T-helper 22 cell (primary cell): ENCODE measurements around the gene SLC37A4.
"Not testable (repeated sequence)": the region's sequence is repeated elsewhere in the genome, so short reads cannot be mapped to it uniquely, and the experiment has no call there.

Source experiments
- DNase-seq: peaks from one replicate; pipeline ENCODE4 v3.0.0-alpha.2; 2020; ENCODE audit warnings: low read depth

SLC37A4 gene

DNA sequence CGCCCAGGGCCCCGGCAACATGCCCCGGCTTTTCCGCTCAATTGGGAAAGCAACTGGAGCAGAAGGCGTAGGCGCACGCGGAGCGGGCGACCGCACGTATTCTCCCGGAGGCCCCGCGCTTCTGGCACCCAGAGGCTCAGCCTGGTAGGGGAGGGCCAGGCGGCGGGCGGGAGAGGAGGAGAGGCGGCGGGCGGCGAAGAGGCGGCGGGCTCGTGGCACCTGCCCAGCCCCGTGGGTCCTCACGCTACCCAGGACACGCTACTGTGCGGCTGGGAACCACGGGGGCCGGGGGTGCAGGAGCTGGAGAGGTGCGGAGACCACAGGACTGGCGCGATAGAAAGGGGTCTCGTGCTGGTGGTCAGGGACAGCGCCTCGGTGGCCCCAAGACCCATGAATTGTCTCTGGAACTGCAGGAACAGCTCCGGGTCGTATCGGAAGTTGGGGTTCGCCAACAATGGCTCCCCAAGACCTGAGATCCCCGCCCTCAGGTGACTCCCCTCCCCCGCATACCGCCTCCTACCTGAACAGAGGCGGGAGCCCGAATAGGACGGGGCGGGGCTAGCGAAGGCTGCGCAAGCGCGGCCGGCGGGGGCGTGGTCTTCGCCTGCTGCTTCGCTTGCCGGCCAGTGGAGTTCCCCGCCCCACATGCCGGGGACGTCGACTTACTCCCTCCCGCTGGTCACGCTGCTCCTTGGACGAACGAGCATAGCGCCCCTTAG lies at the start of gene SLC37A4:
Gene SLC37A4 (minus strand): TSS at position 549 of the 719 bp plus-strand sequence.
- DNase-seq: peak; percentile 98

DNA sequence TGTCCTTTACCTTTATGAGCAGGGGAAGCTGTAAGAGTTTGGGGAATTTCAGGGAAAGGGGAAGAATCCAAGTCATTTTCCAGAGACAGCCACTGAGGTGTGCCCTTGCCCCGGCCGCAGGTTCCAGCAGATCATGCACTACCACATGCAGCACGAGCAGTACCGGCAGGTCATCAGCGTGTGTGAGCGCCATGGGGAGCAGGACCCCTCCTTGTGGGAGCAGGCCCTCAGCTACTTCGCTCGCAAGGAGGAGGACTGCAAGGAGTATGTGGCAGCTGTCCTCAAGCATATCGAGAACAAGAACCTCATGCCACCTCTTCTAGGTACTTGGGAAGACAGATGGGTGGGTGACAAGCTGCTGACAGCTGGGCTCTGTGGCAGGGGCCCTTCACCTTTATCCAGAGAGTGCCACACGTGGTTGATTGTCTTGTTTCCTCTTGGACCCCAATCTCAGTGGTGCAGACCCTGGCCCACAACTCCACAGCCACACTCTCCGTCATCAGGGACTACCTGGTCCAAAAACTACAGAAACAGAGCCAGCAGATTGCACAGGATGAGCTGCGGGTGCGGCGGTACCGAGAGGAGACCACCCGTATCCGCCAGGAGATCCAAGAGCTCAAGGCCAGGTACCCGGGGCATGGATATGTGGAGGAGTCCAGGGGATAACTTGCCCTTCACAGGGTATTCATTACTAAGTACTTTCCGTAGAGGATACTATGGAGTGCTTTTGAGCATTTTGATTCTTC lies 48.2 kb upstream of the SLC37A4 start:
- DNase-seq: no peak

GRCh38 chr11:119077839-119078238 lies 47.2 kb upstream of the SLC37A4 start:
- DNase-seq: no peak

- peak; percentile 98 for DNase-seq
These were observed 36.9 kb upstream of the SLC37A4 start, which contains the start of gene VPS11 for GRCh38 chr11:119067371-119068222. Gene VPS11, plus strand, starts transcription at chr11:119067818. Its CDS starts 6 bp downstream, at chr11:119067824.

DNA sequence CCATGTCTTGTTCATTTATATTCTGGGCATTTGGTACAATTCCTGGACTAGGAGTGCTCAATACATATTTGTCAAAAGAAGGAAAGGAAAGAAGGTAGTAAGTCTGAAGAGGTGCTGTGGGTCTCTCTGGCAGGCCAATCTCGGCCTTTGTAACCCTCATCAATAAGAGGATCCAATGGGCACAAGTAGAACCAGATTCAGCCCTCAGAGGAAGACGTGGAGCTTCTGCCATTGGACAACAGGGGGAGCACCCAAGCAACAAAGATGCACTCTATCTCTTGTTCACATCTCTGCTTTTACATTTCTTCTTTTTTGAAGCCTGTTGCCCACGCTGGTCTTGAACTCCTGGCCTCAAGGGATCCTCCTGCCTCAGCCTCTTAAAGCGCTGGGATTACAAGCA lies 34.7 kb upstream of the SLC37A4 start:
- no peak for DNase-seq

DNA sequence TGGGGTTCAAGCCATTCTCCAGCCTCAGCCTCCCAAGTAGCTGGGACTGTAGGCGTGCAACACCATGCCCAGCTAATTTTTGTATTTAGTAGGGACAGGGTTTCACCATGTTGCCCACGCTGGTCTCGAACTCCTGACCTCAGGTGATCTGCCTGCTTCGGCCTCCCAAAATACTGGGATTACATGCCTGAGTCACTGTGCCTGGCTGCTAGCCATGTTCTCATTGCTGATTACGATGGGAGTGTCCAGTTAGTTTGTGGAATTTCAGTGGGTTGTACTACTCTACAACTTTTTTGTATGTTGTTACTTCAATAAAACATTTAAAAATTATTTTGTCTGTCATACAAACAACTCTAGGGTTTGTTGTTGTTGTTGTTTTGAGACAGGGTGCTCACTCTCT lies 32.1 kb upstream of the SLC37A4 start:
- no peak for DNase-seq

DNA sequence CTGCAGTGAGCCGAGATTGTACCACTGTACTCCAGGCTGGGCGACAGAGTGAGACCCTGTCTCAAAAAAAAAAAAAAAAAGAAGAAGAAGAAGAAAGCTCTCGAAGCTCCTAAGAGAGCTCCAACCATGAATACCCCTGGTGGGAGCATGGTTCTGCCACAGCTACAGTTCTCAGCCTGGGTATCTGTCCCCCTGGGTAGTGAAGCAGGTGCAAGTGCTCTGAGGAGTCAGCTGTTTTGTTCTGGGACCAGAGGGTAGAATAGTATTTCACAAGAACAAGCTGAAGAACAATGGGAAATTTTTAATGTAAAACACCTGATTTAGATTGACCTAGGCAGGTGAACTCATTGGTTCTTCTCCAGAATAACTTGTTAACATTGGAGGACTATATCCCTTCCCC lies 30.6 kb upstream of the SLC37A4 start:
- no peak for DNase-seq

- DNase-seq: not testable (repeated sequence)
These were observed 28.5 kb upstream of the SLC37A4 start for GRCh38 chr11:119059128-119059527.

DNA sequence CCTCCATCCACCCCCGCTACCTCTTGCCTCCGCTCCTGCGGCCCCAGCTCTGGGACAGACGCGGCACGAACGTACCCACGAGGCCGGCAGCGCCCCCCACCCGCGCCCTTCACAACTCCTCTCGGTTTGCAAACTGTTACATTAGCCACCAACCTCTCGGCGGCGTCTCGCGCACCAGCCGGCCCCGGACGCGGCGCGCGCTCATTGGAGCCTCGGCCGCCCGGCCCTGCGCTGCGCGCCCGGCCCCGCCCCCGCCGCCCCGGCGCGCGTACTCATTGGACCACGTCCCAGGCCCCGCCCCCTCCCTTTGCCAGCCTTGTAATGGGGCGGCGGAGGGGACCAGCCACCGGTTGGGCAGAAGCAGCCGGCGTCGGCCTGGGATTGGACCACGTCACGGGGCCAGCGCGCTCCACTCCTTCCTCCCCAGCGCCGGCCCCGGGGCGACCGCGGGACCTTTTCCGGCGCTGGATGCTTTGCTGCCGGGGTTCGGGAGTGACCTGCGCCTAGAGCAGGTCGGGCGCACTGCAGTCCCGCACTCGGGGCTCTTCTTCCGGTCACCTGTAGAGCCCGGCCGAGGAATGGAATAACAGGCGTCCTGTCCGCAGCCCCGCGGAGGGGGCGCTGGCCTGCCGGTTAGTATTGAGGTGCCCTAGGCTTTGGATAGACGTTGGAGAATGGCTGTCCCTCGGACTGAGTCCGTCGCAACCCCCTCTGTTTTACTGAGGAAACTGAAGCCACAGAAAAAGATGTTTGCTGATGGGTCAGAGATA lies 26.5 kb upstream of the SLC37A4 start, which contains the start of gene HYOU1:
Gene HYOU1 (minus strand): TSS at position 206 of the 770 bp plus-strand sequence. CDS start 1,045 bp downstream, outside the sequence.
- peak; percentile 98 for DNase-seq

GRCh38 chr11:119056421-119056999 lies 25.8 kb upstream of the SLC37A4 start:
- peak; percentile 44 for DNase-seq

GRCh38 chr11:119055901-119056300 lies 25.2 kb upstream of the SLC37A4 start:
- DNase-seq: no peak

DNA sequence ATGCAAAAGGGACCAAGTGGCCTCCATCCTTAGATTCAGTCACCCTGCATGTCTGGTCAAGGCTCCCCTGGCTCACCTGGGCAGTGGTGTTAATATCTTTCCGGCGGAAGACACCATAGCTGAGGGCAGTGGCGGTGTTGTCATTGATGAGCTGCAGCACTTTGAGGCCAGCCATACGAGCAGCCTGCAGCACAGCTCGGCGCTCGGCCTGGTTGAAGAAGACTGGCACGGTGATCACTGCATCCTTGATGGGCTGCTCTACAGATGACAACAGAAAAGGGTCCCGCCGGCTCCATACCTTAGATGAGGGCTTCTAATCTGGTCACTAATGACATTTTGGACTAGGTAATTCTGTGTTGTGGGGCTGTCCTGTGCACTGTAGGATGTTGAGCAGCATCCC lies 23.7 kb upstream of the SLC37A4 start:
- DNase-seq: no peak

GRCh38 chr11:119052163-119052814 lies 21.6 kb upstream of the SLC37A4 start:
- no peak for DNase-seq

DNA sequence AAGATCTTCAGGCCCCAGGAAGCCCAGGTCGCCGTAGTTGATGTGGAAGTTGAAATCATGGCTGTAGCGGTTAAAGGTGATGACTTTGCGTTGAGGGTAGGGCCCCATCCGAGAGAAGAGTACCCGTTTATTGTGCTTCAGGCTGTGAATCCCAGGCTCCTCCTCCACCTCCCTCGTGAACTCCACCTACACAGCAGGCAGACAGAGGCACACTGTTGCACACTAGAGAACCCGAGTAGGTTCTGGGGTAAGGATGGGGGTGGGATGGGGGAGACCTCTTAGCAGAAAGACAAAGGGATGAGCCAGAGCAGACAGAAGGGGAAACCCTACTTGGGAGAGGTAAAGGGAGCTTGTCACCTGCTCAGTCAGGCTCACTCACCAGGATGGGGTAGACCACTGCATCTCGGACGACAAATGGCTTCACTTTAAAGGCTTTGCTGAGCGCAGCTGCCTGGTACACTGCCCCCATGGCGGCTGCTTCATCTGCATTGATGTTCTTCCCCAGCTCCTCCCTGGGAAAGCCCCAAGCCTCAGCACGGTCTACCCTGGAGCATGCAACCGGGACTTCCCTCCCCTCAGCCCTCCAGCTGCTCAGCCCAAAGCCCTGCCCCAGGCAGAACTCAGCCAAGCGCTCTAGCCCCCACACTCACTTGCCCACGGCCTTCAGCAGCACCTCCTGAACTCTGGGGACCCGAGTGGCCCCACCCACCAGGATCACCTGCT lies 20.9 kb upstream of the SLC37A4 start:
- no peak for DNase-seq

DNA sequence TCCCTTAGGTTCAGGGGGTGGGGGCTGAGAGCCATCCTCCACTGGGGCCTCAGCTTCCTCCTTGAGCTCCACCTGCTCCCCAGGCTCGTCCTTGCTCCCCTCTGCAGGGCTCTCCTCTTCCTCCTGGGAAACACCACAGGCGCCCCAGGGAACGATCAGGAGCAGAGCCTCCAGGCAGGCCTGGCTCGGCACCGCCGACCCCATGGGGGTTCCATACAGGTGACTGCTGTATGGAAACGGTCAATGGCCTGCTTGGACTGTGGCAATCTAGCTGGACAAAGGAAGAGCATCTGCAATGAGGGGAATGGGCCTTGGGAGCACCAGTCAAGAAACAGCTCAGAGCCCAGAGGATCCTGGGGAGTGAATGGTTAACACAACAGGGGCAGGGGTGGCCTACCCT lies 18.4 kb upstream of the SLC37A4 start:
- no peak for DNase-seq

- DNase-seq: no peak
These were observed 18.0 kb upstream of the SLC37A4 start for GRCh38 chr11:119048644-119049043.

GRCh38 chr11:119047205-119047604 lies 16.5 kb upstream of the SLC37A4 start:
- DNase-seq: no peak

DNA sequence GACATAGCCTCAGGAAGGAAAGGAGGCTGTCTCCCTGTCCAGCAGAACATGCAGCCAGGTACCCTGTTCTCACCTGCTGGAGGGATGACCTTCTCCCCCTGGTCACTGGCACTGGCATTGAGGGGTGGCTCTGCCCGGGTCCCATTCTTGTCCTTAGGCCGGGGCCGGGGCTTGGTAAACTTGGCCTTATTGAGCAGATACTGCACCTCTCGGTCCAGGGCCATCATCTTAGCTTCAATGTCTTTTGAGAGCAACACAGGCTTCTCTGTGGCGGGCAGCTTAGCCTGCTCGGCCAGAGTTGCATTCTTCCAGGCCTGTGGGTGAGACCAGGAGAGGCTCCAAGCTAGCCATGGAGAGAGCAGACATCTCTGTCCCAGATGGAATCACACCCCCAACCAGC lies 15.8 kb upstream of the SLC37A4 start:
- DNase-seq: no peak

GRCh38 chr11:119044708-119045107 lies 14.0 kb upstream of the SLC37A4 start:
- DNase-seq: no peak

GRCh38 chr11:119042927-119043326 lies 12.2 kb upstream of the SLC37A4 start:
- no peak for DNase-seq
